Thymus (tissue), 11 donors: ENCODE measurements around the gene RGS8. TPM values are rescaled to one million over a fixed set of nuclear protein-coding genes. Genes with fewer than 3 reads are reported as not detected.

Experiments used
- DNase-seq, 9 donors: peaks; one replicate each; pipeline ENCODE4 v3.0.0-alpha.2; 2013; ENCODE audit warnings: low spot score in 9 of 9, low read depth in 6 of 9, missing footprints in 1 of 9
- H3K27ac ChIP-seq, 2 donors: one replicate each; pipeline ENCODE4 v1.5.1; 2013; ENCODE audit warnings: control low read depth in 1 of 2, low read depth in 1 of 2, low read length in 1 of 2, mild to moderate bottlenecking in 1 of 2, moderate library complexity in 1 of 2
- H3K27me3 ChIP-seq, 2 donors: one replicate each; pipeline ENCODE4 v1.5.1; 2013; ENCODE audit warnings: low read length in 1 of 2; ENCODE audit not compliant: control insufficient read depth in 2 of 2, insufficient read depth in 1 of 2
- H3K36me3 ChIP-seq, 2 donors: one replicate each; pipeline ENCODE4 v1.5.1; 2013; ENCODE audit warnings: low read length in 1 of 2, mild to moderate bottlenecking in 1 of 2, moderate library complexity in 1 of 2; ENCODE audit not compliant: control insufficient read depth in 2 of 2, insufficient read depth in 2 of 2
- H3K4me1 ChIP-seq, 2 donors: one replicate each; pipeline ENCODE4 v1.5.1; 2013; ENCODE audit warnings: low read length in 2 of 2; ENCODE audit not compliant: control insufficient read depth in 2 of 2, insufficient read depth in 2 of 2
- H3K4me3 ChIP-seq, 2 donors: one replicate each; pipeline ENCODE4 v1.5.1; 2013; ENCODE audit warnings: low read length in 2 of 2, control low read depth in 1 of 2, mild to moderate bottlenecking in 1 of 2
- H3K9me3 ChIP-seq, 2 donors: one replicate each; pipeline ENCODE4 v1.5.1; 2013; ENCODE audit warnings: low read length in 1 of 2, mild to moderate bottlenecking in 1 of 2; ENCODE audit not compliant: control insufficient read depth in 2 of 2, insufficient read depth in 1 of 2
- WGBS: extraction: QIAGEN DNeasy Blood & Tissue Kit; methylation state at CpG from one replicate; pipeline ENCODE4 v1.1.7; 2013; 5-methylcytosine and 5-hydroxymethylcytosine counted together
- polyA plus RNA-seq: library from polyadenylated mRNA; stranded (reverse); fragments of 200-250 nt; gene quantifications from one replicate; pipeline ENCODE4 v1.2.3, GENCODE V29; 2013
- total RNA-seq: library from RNA; stranded (reverse); fragments of 120-200 nt; gene quantifications from one replicate; pipeline ENCODE4 v1.2.4, GENCODE V29; 2013
- donor health status: healthy.

The RGS8 gene
- total and polyA plus RNA-seq, 2 donors = 0.11 to 0.19 TPM

DNA sequence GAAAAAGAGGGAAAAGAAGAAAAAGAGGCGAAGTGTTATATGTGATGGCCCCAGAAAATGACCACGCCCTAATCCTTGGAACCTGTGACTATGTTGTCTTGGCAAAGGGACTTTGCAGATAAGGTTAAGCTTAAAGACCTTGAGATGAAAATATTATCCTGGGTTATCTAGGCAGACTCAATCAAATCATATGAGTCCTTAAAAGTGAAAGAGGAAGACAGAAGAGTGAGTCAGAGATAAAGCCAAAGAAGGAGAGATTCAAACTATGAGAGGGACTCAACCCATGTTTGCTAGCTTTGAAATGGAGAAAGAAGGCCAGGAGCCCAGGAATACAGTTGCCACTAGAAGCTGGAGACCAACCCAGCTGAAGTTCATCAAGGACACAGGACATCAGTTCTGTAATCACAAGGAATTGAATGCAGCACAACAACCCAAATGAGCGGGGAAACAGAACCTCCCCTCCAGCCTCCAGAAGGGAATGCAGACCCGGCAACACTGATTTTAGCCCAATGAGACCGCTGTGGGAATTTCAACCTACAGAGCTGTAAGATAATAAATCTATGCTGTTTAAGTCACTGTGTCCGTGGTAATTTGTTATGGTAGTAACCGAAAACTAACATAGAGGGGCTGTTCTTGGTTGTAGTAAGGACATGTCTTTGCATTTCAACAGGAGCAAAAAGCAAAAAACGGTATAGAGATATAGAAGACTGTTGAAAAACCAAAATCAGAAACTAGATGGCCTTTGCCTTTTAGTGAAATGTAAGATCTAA lies 4.2 kb upstream of the RGS8 start:
- Histone ChIP-seq H3K9me3 (no peaks in the 10 kb centered on the region), H3K4me3 (no peak overlapping the region), H3K4me1 (no peaks in the 10 kb centered on the region), H3K27ac (no peak overlapping the region), H3K27me3 (peaks cover 2 to 27% of the 10 kb centered on the region in 2 donors), H3K36me3 (no peaks in the 10 kb centered on the region)
- no peak for DNase-seq
- WGBS = 94% methylated on average over 8 of the region's 8 CpGs

DNA sequence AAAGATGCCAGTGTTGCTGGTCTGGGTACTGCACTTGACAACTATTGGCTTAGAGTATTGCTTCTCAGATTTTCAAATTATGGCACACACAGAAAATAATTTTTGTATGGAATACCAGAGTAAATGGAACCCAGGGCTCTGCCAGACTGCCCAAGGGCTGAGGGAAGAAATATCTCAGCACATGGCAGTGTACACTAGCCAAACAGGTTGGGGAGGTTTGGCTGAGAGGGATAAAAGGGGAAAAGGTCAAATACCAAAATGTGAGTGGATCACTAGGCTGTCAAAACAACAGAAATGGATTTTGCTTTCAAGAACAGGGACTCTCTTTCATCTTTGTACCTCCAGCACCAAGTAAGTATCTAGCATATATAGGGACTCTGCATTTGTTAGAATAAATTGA lies 3.0 kb upstream of the RGS8 start:
- Histone ChIP-seq H3K9me3 (no peaks in the 10 kb centered on the region), H3K27me3 (peaks cover 2 to 28% of the 10 kb centered on the region in 2 donors), H3K36me3 (no peaks in the 10 kb centered on the region), H3K4me3 (no peak overlapping the region), H3K4me1 (no peaks in the 10 kb centered on the region), H3K27ac (no peak overlapping the region)
- DNase-seq = no peak

- 93% methylated on average over 1 of the region's 1 CpG for WGBS
- H3K4me3 ChIP-seq = no peak overlapping the region
- H3K27ac ChIP-seq = no peak overlapping the region
- no peaks in the 10 kb centered on the region for H3K4me1 ChIP-seq
- no peak for DNase-seq
- H3K9me3 ChIP-seq = no peaks in the 10 kb centered on the region
- peaks cover 2 to 28% of the 10 kb centered on the region in 2 donors for H3K27me3 ChIP-seq
- H3K36me3 ChIP-seq = no peaks in the 10 kb centered on the region
Measured at GRCh38 chr1:182686446-182686845, 2.1 kb upstream of the RGS8 start.

DNA sequence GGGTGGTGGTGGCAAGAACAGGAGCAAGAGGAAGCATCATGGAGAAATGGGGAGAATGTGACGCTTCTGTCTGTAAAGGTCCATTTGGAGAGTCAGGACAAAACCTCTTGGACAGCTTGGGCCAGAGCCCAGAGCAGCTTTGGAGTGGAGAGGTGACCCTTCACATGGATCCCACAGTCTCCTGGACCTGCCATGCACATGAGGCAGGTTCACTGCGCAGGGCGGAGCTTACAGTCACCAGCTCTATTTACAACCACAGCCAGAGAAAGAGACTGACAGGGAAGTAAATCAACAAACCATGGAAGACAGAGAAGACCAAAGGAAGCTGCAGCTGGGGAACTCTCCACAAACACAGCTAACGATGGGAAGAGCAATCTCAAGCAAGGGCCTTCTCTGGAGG lies 828 bp upstream of the RGS8 start:
- WGBS = 69% methylated on average over 4 of the region's 4 CpGs

GRCh38 chr1:182682898-182683501 lies 1.4 kb downstream of the RGS8 start:
- Histone ChIP-seq H3K4me1 (no peaks in the 10 kb centered on the region), H3K27me3 (peaks cover 2 to 28% of the 10 kb centered on the region in 2 donors), H3K27ac (no peak overlapping the region), H3K9me3 (no peaks in the 10 kb centered on the region), H3K36me3 (no peaks in the 10 kb centered on the region), H3K4me3 (no peak overlapping the region)
- no peak for DNase-seq
- 90% methylated on average over 2 of the region's 2 CpGs for WGBS

More for the DNA sequence above, 828 bp upstream of the RGS8 start:
- H3K27ac ChIP-seq = no peak overlapping the region
- no peak overlapping the region for H3K4me3 ChIP-seq
- no peak for DNase-seq
- H3K27me3 ChIP-seq = peaks cover 2 to 28% of the 10 kb centered on the region in 2 donors
- no peaks in the 10 kb centered on the region for H3K9me3 ChIP-seq
- H3K36me3 ChIP-seq = no peaks in the 10 kb centered on the region
- no peaks in the 10 kb centered on the region for H3K4me1 ChIP-seq

DNA sequence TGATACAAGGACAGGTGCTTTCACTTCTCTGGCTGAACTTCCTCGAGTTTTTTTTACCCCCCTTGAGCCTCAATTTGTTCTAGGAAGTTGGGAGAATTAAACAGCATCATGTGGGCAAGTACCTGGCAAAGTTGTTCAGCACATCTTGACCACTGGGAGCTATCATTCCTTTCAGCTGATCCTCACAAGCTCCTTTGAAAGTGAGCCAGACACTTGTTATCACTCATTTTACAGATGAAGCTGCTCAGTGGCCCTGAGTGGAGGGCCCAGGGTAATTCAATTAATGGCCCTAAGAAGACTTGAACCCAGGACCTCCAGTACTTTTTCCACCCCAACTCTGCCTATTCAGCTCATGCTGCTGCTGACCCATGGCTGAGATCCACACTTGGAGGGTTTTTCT lies 2.0 kb downstream of the RGS8 start:
- H3K4me3 ChIP-seq = no peak overlapping the region
- H3K27ac ChIP-seq = no peak overlapping the region
- 51% methylated on average over 1 of the region's 1 CpG for WGBS
- no peak for DNase-seq
- no peaks in the 10 kb centered on the region for H3K4me1 ChIP-seq
- no peaks in the 10 kb centered on the region for H3K9me3 ChIP-seq
- peaks cover 2 to 28% of the 10 kb centered on the region in 2 donors for H3K27me3 ChIP-seq
- H3K36me3 ChIP-seq = no peaks in the 10 kb centered on the region

GRCh38 chr1:182681568-182681912 lies 2.8 kb downstream of the RGS8 start:
- no peaks in the 10 kb centered on the region for H3K9me3 ChIP-seq
- DNase-seq = no peak
- H3K27ac ChIP-seq = no peak overlapping the region
- H3K4me1 ChIP-seq = no peaks in the 10 kb centered on the region
- 83% methylated on average over 8 of the region's 8 CpGs for WGBS
- H3K4me3 ChIP-seq = no peak overlapping the region
- H3K27me3 ChIP-seq = peaks cover 2 to 24% of the 10 kb centered on the region in 2 donors
- no peaks in the 10 kb centered on the region for H3K36me3 ChIP-seq

DNA sequence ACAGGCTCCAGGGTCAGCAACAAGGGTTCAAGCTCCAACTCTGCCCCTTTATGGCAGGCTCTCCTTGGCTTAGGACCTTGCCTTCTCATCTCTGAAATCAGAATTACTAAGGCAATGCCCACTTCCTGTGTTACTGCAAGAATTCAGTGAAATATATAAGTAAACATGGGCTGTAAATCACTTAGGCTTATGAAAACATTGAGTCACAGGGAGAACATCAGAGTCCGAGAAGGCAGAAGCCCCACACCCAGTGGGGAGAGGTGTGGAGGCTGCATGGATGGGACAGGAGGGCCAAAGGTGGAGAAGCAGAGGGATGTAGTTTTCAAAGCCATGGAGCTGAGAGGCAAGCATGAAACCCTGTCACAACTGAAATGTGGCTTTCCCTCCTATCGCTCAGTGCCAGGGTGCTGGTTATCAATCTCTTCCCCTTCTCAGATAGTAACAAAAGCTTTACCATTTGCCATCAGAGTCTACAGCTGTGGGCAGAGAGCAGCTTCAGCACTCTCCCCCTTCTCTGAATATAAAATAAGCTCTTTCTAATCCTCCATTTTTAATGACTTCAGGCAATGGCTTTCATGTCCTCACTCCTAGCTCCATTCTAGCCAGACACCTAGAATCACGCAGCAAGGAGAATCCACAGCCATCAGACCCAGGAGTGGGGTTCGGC lies 3.4 kb downstream of the RGS8 start:
- no peaks in the 10 kb centered on the region for H3K9me3 ChIP-seq
- peaks cover 2 to 24% of the 10 kb centered on the region in 2 donors for H3K27me3 ChIP-seq
- H3K36me3 ChIP-seq = no peaks in the 10 kb centered on the region
- H3K27ac ChIP-seq = no peak overlapping the region
- no peaks in the 10 kb centered on the region for H3K4me1 ChIP-seq
- WGBS = 83% methylated on average over 4 of the region's 4 CpGs
- no peak overlapping the region for H3K4me3 ChIP-seq
- no peak for DNase-seq

DNA sequence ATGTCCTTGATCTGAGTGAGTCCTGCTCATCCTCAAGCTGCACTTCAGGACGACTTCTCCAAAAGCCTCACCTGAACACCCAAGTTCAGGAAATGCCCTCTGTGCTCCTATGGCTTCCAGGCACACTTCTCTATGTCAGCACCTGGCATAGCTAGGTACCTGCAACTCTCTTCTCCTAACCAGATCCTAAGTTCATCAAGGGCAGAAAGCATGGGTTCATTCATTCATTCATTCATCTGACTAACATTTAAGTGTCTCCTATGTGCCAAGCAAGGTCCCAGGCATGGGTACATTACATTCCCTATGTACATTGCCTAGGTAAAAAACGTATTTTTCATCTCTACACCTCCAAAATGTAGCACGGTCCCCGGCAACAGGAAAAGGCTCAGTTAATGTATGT lies 4.0 kb downstream of the RGS8 start:
- DNase-seq = no peak
- 90% methylated on average over 4 of the region's 4 CpGs for WGBS
- Histone ChIP-seq H3K27ac (no peak overlapping the region), H3K4me3 (no peak overlapping the region), H3K4me1 (no peaks in the 10 kb centered on the region), H3K9me3 (no peaks in the 10 kb centered on the region), H3K27me3 (peaks cover 2 to 18% of the 10 kb centered on the region in 2 donors), H3K36me3 (no peaks in the 10 kb centered on the region)
